ENCODE measurements around the gene C6orf136. TPM values are rescaled to one million over a fixed set of nuclear protein-coding genes. Genes with fewer than 3 reads are reported as not detected.
"Not testable (repeated sequence)": the region's sequence is repeated elsewhere in the genome, so short reads cannot be mapped to it uniquely, and the experiment has no call there.

C6orf136 gene
- total RNA-seq, 1 donor from 2014 or later = 36.0 TPM

- peaks cover 65% of the 10 kb centered on the region for H3K36me3 Mint-ChIP-seq (ENCODE audit: low read depth)
- peaks cover 10% of the 10 kb centered on the region for H3K4me1 Mint-ChIP-seq (ENCODE audit: low read depth)
- H3K27me3 Mint-ChIP-seq (ENCODE audit: insufficient read depth) = no peaks in the 10 kb centered on the region
- H3K9me3 Mint-ChIP-seq = no peaks in the 10 kb centered on the region
- DNase-seq (ENCODE audit: low spot score) = no peak
- no peak overlapping the region for H3K4me3 Mint-ChIP-seq
- intact Hi-C loops (cut with micrococcal nuclease) = no loop called here
- no peak overlapping the region for H3K27ac Mint-ChIP-seq
These were observed 8.8 kb downstream of the C6orf136 start for GRCh38 chr6:30655743-30656094.

- intact Hi-C loops (cut with micrococcal nuclease) = no loop called here
- Mint-ChIP-seq H3K27me3 (ENCODE audit: insufficient read depth) (no peaks in the 10 kb centered on the region), H3K4me3 (no peak overlapping the region), H3K27ac (no peak overlapping the region), H3K4me1 (ENCODE audit: low read depth) (peaks cover 10% of the 10 kb centered on the region), H3K36me3 (ENCODE audit: low read depth) (peaks cover 59% of the 10 kb centered on the region), H3K9me3 (no peaks in the 10 kb centered on the region)
- no peak for DNase-seq (ENCODE audit: low spot score)
These were observed 9.6 kb downstream of the C6orf136 start for GRCh38 chr6:30656513-30656912.

GRCh38 chr6:30657454-30657853, 10.5 kb downstream of the C6orf136 start:
- H3K27me3 Mint-ChIP-seq (ENCODE audit: insufficient read depth) = no peaks in the 10 kb centered on the region
- H3K4me1 Mint-ChIP-seq (ENCODE audit: low read depth) = peaks cover 10% of the 10 kb centered on the region
- H3K9me3 Mint-ChIP-seq = no peaks in the 10 kb centered on the region
- H3K27ac Mint-ChIP-seq = peak overlapping the region; percentile 9
- H3K4me3 Mint-ChIP-seq = no peak overlapping the region
- H3K36me3 Mint-ChIP-seq (ENCODE audit: low read depth) = peaks cover 61% of the 10 kb centered on the region
- no peak for DNase-seq (ENCODE audit: low spot score)
- intact Hi-C loops (cut with micrococcal nuclease) = no loop called here

- DNase-seq (ENCODE audit: low spot score); H3K27me3 Mint-ChIP-seq (ENCODE audit: insufficient read depth); intact Hi-C loops (cut with micrococcal nuclease); H3K9me3 Mint-ChIP-seq; H3K4me3 Mint-ChIP-seq: not testable (repeated sequence)
- peaks cover 10% of the 10 kb centered on the region for H3K4me1 Mint-ChIP-seq (ENCODE audit: low read depth)
- H3K36me3 Mint-ChIP-seq (ENCODE audit: low read depth) = peaks cover 66% of the 10 kb centered on the region
- peak overlapping the region; percentile 9 for H3K27ac Mint-ChIP-seq
These were observed 11.0 kb downstream of the C6orf136 start for GRCh38 chr6:30657922-30658321.

- Mint-ChIP-seq H3K27ac (peak overlapping the region; percentile 31), H3K27me3 (ENCODE audit: insufficient read depth) (no peaks in the 10 kb centered on the region), H3K4me3 (no peak overlapping the region), H3K4me1 (ENCODE audit: low read depth) (peaks cover 16% of the 10 kb centered on the region), H3K36me3 (ENCODE audit: low read depth) (peaks cover 41% of the 10 kb centered on the region), H3K9me3 (no peaks in the 10 kb centered on the region)
- no peak for DNase-seq (ENCODE audit: low spot score)
- intact Hi-C loops (cut with micrococcal nuclease) = no loop called here
These were observed 18.2 kb downstream of the C6orf136 start for GRCh38 chr6:30664994-30665767.

GRCh38 chr6:30666300-30666699, 19.4 kb downstream of the C6orf136 start:
- H3K9me3 Mint-ChIP-seq; intact Hi-C loops (cut with micrococcal nuclease); H3K27me3 Mint-ChIP-seq (ENCODE audit: insufficient read depth); H3K27ac Mint-ChIP-seq; DNase-seq (ENCODE audit: low spot score); H3K4me3 Mint-ChIP-seq: not testable (repeated sequence)
- Mint-ChIP-seq H3K36me3 (ENCODE audit: low read depth) (peaks cover 46% of the 10 kb centered on the region), H3K4me1 (ENCODE audit: low read depth) (peaks cover 26% of the 10 kb centered on the region)

- no peaks in the 10 kb centered on the region for H3K27me3 Mint-ChIP-seq (ENCODE audit: insufficient read depth)
- peaks cover 38% of the 10 kb centered on the region for H3K4me1 Mint-ChIP-seq (ENCODE audit: low read depth)
These were observed 24.0 kb downstream of the C6orf136 start for GRCh38 chr6:30670760-30671527.

GRCh38 chr6:30672445-30673253, 25.7 kb downstream of the C6orf136 start, which contains the start of gene DHX16:
Gene DHX16 (minus strand): TSS chr6:30673006. CDS start chr6:30672841, 165 bp downstream.
- peak; percentile 85 for DNase-seq (ENCODE audit: low spot score)
- Mint-ChIP-seq H3K27ac (peak within 1 kb of the TSS; percentile 76), H3K27me3 (ENCODE audit: insufficient read depth) (no peaks in the 10 kb centered on the region), H3K4me1 (ENCODE audit: low read depth) (peaks cover 28% of the 10 kb centered on the region), H3K9me3 (no peaks in the 10 kb centered on the region), H3K4me3 (peak within 1 kb of the TSS; percentile 87), H3K36me3 (ENCODE audit: low read depth) (peaks cover 31% of the 10 kb centered on the region)
- intact Hi-C loops (cut with micrococcal nuclease) = loop anchor here (1.0 to 5.0 kb wide), 8 partner anchors 10 to 325 kb away; partner anchors contain the start of genes ATAT1, C6orf136, GTF2H4 and MDC1

More at GRCh38 chr6:30670760-30671527, 24.0 kb downstream of the C6orf136 start:
- peak overlapping the region; percentile 87 for H3K4me3 Mint-ChIP-seq
- H3K36me3 Mint-ChIP-seq (ENCODE audit: low read depth) = peaks cover 24% of the 10 kb centered on the region
- intact Hi-C loops (cut with micrococcal nuclease) = loop anchor here (5.0 kb wide), 3 partner anchors 189 to 324 kb away; partner anchors contain the start of genes GTF2H4 and RPP21
- no peaks in the 10 kb centered on the region for H3K9me3 Mint-ChIP-seq
- DNase-seq (ENCODE audit: low spot score) = no peak
- H3K27ac Mint-ChIP-seq = peak overlapping the region; percentile 25

- no peak for DNase-seq (ENCODE audit: low spot score)
- Mint-ChIP-seq H3K4me3 (peak overlapping the region; percentile 20), H3K9me3 (no peaks in the 10 kb centered on the region), H3K27ac (no peak overlapping the region), H3K27me3 (ENCODE audit: insufficient read depth) (no peaks in the 10 kb centered on the region), H3K36me3 (ENCODE audit: low read depth) (peaks cover 46% of the 10 kb centered on the region), H3K4me1 (ENCODE audit: low read depth) (peaks cover 37% of the 10 kb centered on the region)
- intact Hi-C loops (cut with micrococcal nuclease) = no loop called here
These were observed 29.8 kb downstream of the C6orf136 start for GRCh38 chr6:30676660-30677285.

- Mint-ChIP-seq H3K4me3 (peak overlapping the region; percentile 94), H3K27me3 (ENCODE audit: insufficient read depth) (no peaks in the 10 kb centered on the region), H3K36me3 (ENCODE audit: low read depth) (peaks cover 64% of the 10 kb centered on the region), H3K27ac (peak overlapping the region; percentile 90), H3K4me1 (ENCODE audit: low read depth) (peaks cover 26% of the 10 kb centered on the region), H3K9me3 (no peaks in the 10 kb centered on the region)
- intact Hi-C loops (cut with micrococcal nuclease) = loop anchor here (1.0 kb wide), 5 partner anchors 12 to 408 kb away; no protein-coding TSS in a partner anchor
- peak; percentile 85 for DNase-seq (ENCODE audit: low spot score)
These were observed 32.2 kb downstream of the C6orf136 start for GRCh38 chr6:30678964-30679726.

GRCh38 chr6:30679765-30680535, 33.0 kb downstream of the C6orf136 start:
- H3K27me3 Mint-ChIP-seq (ENCODE audit: insufficient read depth) = no peaks in the 10 kb centered on the region
- H3K9me3 Mint-ChIP-seq = no peaks in the 10 kb centered on the region
- peak overlapping the region; percentile 94 for H3K4me3 Mint-ChIP-seq
- H3K27ac Mint-ChIP-seq = peak overlapping the region; percentile 72
- intact Hi-C loops (cut with micrococcal nuclease) = loop anchor here (1.0 to 10.0 kb wide), 8 partner anchors 11 to 812 kb away; partner anchors contain the start of genes POLR1H, PPP1R11 and TRIM39
- H3K4me1 Mint-ChIP-seq (ENCODE audit: low read depth) = peaks cover 28% of the 10 kb centered on the region
- no peak for DNase-seq (ENCODE audit: low spot score)
- peaks cover 70% of the 10 kb centered on the region for H3K36me3 Mint-ChIP-seq (ENCODE audit: low read depth)
